Measurements from ENCODE around the gene C10orf62.
"Not testable (repeated sequence)": the region's sequence is repeated elsewhere in the genome, so short reads cannot be mapped to it uniquely, and the experiment has no call there.

Gene C10orf62, protein sequence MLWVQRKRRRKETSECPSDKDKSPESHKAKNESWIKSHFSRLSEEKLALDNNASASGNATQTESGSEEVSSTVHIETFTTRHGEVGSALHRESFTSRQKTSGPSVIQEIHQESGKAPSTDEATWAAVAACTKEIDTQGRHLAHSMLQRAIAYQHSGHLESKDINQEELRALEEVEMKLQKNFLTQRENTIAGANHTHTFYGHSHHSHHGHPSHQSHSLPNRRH

DNA sequence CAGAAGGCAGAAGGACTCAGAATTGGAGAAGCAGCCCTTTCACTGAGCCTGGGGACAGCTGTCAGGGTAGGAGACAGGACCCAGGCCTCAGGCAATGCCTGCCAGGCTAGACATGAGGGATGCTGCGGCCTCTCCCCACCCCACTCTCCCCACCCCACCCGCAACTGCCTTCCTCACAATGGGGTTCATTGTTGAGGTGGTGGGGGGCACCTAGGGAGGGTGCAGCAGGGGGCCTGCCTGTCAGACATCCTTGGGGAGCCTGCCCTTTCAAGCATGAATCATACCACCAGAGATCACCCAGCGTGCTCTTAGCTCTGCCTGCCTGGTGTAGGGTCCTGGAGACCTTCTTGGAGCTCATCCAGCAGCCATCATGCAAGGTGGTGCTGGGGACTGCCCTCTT, at the start of gene C10orf62:
C10orf62 (plus strand) TSS at position 243 of the 400 bp plus-strand sequence. CDS start 177 bp downstream, outside the sequence.
- no peak for DNase-seq

DNA sequence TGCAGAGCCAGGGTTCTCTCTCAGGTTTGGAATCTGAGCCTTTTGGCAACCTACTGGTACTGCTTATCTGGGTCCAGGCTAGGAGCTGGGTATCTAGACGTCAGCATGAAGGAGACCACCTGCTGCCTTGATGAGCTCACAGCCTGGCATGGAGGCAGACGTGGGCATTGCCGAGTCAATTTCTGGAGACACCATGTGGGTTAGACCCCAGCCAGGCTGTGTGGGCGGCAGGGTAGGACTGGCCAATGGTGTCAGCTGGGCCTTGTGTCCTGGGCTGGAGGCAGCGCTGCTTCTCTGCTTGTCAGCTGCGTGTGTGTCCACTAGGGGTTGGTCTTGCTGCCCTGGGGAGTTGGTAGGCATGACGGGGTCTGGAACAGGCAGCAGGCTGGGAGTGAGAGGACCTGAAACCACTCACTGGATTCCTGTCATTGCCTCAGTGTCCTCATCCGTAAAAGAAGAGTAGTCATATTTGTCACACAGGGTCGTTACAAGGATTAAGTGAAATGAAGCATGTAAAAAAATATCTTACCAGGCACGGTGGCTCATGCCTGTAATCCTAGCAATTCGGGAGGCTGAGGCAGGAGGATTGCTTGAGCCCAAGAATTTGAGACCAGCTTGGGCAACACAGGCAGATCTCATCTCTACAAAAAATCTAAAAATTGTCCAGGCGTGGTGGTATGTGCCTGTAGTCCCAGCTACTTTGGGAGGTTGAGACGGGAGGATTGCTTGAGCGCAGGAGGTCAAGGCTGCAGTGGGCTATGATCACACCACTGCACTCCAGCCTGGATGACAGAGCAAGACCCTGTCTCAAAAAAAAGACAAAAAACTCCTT, 48.6 kb upstream of the C10orf62 start:
- DNase-seq = no peak

DNA sequence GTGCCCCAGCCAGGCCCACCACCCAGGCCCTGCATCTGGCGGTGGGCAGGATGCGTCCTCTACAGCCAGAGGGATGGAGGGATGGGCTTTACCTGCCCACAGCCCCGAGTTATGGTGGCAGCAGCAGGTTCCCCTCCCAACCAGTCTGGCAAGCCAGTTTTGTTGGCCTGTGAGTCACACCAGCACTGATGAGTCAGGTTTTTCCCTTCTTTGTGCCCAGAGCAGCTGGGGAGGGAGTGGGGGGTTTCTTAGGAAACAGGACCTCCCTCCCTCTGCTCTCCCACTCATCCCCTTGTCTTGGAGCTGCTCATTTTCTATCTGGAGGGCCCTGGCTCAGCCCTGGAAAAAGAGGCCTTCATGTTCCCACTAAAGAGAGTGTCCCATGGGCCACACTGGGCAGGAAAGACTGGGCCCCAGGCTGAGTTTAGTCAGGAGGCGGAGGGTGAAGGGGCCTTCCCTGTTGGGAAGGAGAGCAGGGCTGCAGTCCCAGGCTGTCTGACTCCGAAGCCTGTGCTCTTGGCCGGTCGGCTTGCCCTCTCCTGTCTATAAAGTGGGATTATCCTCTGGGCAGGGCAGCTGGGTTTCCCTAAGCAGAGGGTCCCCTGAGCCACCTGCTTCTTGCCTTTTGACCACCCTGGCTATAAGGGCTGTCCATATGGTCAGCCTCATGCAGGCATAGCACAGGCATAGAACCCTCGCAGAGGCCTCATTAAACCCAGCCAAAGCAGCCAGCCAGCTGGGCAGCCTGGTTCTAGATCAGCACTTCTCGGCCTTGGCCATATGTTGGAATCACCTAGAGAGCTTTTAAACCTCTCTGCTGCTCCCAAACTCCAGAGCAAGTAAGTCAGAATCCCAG, 47.1 kb upstream of the C10orf62 start:
- peak; percentile 95 for DNase-seq

DNA sequence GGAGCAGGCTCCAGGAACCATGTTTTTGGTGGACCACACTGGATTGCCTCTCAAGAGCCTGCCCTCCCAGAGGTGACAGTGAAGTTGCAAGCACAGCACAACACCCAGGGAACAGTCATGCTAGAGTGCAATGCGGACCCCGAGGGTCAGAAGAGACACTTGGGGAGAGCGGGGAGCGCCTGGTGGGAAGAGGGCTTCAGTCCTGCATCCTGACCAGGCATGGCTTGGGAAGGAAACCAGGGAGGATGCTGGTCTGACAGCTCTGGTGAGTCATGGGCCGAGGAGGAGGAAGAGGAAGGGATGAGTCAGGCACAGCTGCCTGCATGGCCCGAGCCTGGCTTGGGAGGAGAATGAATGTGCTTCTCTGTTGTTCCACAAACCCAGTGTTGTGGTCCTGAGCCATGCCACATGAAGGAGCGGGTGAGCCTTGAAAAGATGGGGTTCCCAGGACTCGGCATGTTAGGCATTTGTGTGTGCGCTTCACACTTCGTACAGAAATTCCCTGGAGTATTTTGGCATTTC, 46.4 kb upstream of the C10orf62 start:
- peak; percentile 97 for DNase-seq

DNA sequence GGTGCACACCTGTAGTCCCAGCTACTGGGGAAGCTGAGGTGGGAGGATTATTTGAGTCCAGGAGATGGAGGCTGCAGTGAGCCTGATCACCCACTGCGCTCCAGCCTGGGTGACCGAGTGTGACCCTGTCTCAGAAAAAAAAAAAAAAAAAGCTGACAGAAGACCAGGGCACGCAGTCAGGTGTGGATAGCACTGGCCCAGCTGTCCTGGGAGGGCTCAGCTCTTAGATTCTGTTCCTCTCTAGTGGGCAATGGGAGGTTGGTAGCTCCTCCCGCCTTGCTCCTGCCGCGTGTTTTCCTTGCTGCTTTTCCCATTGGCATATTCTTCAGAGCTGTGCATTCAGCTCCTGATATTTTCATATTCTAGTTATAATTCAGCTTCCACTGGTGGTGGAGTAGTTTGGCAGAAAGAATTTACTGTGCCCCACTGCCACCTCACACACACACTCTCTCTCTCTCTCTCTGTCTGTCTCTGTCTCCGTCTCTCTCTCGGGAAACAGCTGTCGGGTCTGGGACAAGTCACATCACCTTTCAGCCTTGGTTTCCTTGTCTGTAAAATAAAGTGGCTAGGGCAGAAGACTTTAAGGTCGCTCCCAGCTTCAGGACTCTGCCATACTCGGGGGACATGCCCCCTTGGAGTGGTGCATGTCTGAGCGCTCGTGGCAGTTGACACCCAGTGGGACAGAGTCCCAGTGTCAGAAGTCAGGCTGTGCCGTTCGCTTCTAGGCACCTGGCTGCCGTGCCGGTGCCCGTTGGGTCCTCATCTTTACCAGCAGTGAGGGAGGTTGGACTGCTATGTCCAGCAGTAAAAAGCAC, 42.9 kb upstream of the C10orf62 start:
- DNase-seq = no peak

DNA sequence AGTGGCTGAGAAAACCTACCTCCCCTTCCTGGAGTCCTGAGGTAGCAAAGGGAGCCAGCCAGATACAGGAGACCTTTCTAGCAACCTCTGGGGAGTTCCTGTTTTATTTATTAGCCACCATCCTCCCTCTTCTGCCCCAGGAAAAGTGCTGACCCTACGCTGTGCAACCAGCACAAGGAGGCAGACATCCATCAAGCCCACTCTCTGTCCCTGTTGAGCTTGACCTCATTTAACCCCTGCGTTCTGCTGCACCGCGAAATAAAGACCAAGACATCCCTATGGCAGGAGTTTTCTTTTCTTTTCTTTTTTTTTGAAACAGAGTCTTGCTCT, 42.3 kb upstream of the C10orf62 start:
- no peak for DNase-seq

DNA sequence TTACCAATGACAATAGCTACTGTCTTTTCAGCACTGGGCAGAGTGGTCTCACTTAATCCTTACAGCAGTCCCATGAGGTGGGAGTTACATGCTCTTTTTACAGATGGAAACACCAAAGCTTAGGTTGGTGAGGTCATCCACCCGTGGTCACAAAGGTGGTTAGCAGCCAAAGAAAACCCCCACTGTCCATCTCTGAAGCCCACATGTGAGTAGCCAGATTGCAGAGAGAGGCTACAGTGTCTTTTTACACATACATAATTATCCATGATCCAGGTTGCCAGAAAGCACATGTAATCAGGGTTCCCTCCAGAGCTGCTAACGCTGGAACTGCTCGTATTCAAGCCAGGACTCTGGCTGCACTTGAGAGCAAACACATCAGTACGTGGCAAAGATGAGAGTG, 41.6 kb upstream of the C10orf62 start:
- no peak for DNase-seq

DNA sequence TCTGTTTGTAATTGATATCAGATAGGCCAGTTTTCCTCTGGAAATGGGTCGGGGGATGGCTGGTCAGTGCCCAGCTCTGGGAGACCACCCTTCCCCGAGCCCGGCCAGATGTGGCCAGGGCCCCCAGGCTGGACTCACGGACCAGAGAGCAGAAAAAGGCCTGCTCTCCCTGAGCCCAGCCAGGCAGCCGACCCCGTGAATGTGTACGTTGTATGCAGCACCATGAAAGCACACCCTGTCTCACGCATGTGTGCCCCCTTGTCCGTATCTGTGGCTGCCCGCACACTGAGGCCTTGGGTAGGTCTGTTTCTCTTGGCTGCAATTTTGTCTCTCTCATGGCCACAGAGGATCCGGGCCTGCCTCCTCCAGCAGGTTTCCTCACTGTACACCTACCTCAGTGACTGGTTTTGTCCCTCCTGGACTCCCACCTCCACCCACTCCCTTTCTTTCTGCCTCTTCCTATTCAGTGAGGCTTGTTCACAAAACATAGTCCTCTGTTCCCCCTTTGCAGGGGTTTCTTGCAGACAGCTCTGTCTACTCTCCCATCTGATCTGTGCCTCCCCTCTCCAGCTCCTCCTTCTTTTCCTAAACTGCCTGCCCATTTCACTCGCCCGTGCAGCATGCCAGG, 40.6 kb upstream of the C10orf62 start:
- DNase-seq = no peak

DNA sequence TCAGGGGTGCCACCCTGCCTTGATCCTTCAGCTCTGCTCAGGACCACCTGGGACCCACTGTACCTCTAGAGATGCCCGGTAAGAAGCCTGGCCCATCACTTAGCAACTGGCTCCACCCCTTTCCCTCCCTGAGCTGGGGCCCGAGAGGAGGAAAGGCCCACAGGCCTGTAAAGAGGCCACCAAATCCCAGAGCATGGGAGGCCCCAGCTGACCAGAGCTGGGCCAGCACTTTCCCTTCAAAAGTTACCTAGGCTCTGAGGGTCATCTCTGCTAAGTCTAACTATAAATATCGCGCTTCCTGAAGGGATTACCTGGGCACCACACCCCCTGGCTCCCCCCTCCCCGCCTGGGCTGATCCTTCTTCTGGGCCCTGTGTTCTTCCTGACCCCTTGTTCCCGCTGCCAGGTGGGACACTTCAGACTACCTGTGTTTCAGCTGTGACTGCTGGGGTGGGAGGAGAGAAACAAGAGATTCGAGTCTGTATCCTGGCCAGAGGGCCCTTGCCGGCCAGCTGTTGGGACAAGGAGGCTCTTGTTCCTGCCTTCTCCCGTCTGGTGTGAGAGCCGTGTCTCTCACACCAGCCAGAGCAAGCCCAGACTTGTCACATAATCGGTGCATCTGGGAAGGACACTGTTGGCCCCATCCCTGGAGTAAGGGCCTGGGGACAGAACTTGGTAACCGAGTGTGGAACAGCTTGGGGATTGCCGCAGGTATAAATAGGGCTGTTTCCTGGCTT, 39.8 kb upstream of the C10orf62 start:
- DNase-seq = no peak

DNA sequence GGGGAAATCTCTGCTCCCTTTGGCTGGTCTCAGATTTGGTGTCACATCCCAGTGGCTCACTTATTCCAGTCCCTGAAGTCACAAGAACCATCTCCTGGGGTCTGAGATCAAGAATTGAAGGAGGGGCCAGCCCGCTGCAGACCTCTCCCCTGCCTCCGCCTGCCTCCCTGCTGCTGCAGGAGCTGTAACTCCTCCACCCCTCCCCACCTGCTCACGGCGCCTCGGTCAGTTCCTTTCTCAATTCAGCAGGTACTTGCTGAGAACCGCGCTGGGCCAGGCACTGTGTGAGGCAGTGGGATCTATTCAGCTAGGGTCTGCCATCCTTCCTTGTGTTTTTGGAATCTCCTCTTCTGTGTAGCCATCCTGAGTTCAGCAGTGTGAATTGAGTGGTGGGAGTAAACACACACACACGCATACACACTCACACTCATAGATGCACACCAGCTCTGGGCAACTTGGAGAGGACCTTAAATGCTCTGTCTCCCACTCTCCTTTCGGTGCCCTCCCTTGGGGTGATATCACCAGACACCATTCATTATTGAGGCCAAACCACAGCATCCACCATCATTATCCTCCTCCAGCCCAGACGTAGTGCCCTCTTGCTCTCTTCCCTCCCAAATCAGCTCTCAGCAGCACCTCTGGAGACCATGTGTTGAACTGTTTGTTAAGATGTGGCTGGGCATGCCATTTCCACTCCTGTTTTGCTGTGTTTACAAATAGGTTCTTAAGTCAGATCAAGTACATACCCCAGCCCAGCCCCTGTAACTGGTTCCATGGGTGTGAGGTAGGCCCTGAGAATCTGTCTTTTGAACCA, 39.0 kb upstream of the C10orf62 start:
- DNase-seq = no peak

DNA sequence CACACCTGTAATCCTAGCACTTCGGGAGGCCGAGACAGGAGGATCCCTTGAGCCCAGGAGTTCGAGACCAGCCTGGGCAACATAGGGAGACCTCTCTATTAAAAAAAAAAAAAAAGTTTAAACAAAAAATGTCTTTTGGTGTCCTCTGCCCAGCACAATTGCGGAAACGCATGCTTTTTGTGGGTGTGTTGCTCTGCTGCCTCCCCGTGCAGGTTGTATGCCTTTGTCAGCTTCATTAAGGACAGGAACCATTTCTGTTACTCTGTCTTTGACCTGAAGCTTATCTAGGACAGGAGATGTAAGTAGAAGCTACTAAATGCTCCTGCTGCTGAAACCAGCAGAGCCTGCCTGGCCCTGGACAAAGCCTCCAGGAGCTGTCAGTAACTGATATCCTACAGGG, 38.2 kb upstream of the C10orf62 start:
- no peak for DNase-seq

DNA sequence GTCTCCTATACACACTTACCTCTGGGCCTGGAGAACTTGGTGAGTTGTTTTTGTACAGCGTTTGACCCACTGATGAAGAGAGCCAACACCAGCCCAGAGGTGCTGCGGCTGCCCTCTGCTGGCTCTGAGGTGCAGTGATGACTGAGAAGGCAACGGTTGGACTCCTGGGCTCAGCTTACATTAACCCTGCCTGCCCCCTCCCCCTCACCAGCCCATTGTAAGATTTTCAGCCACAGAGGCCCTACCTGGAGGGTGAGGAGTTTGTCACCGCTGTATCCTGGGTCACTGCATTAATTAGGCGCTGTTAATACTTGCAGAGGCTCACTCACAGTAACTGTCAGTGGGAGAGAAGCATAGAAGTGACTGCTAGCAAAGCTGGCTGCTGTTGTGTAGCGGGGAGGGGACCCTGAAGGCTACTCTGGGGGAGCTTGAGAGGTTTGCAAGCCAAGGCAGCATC, 35.9 kb upstream of the C10orf62 start:
- peak; percentile 67 for DNase-seq

DNA sequence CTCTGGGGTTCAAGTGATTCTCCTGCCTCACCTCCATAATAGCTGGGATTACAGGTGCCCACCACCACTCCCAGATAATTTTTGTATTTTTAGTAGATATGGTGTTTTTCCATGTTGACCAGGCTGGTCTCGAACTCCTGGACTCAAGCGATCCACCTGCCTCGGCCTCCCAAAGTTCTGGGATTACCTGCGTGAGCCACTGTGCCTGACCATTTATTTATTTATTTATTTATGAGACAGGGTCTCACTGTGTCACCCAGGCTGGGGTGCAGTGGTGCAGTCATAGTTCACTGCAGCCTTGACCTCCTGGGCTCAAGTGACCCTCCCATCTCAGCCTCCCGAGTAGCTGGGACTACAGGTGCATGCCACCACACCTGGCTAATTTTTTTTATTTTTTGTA, 35.2 kb upstream of the C10orf62 start:
- not testable (repeated sequence) for DNase-seq

DNA sequence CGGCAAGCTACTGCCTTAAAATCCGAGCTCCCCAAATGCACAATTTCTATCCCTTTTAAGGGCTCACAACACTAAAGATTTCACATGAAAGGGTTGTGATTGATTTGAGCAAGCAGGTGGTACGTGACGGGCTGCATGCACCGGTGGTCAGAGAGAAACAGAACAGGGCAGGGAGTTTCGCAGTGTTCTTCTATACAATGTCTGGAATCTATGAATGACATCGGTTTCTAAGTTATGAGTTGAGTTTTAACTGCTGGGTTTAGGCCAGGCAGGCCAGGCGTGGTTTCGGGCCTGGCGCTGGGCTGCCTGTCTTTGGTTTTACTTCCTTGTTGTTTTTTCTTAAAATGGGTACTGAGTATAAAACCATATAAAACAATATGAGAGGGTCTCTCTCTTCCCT, 34.0 kb upstream of the C10orf62 start:
- not testable (repeated sequence) for DNase-seq

DNA sequence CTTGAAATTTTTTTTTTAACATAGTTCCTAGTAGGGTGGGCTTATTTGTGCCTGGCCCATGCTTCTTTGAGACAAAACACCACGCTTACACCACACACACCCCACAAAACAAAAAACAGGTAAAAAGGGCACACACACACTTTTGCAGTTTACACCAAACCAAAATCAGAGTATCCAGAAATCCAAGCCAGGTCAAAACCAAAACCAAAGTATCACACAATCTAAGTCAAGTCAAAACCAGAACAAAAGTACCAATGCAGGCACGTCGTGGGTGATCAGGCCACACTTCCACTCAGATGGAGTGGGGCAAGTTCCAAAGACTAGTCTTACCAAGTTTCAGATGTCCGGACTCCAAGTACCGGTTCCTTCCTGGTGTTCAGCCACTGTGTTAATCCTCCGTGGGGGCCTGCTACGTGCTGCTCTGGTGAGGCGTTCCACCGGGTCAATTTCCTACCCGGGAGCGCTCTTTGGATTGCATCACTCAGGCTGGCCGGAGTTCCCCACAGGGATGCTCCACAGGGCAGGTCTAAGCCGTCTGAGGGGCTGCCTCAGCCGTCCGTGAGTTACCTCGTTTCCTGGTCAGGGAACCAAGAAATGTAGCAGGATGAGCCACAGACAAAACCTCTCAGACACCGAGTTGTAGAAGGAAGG, 28.7 kb upstream of the C10orf62 start:
- not testable (repeated sequence) for DNase-seq

DNA sequence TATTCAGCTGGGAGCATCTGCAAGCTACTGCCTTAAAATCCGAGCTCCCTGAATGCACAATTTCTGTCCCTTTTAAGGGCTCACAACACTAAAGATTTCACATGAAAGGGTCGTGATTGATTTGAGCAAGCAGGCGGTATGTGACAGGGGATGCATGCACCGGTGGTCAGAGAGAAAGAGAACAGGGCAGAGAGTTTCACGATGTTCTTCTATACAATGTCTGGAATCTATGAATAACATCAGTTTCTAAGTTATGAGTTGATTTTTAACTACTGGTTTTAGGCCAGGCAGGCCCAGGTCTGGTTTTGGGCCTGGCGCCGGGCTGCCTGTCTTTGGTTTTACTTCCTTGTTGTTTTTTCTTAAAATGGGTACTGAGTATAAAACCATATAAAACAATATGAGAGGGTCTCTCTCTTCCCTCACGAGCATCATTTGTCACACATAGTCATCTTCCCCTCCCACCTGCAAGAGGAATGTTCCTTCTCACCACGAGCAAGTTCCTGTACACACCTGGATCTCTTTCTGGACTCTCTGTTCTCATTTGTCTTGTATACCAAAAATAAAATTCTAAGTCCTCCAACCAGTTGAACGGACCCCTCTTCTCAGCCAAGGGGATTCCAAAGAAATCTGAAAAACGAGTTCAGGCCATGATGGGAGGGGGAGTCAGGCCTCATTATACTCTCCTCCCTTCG, 28.0 kb upstream of the C10orf62 start:
- not testable (repeated sequence) for DNase-seq

DNA sequence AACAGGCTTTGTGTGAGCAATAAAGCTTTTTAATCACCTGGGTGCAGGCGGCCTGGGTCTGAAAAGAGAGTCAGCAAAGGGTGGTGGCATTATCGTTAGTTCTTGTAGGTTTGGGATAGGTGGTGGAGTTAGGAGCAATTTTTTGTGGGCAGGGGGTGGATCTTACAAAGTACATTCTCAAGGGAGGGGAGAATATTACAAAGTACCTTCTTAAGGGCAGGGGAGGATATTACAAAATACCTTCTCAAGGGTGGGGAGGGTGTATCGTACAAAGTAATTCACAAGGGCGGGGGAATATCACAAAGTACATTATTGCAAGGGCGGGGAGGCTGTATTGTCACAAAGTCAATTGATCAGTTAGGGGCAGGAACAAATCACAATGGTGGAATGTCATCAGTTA, 27.2 kb upstream of the C10orf62 start:
- not testable (repeated sequence) for DNase-seq

DNA sequence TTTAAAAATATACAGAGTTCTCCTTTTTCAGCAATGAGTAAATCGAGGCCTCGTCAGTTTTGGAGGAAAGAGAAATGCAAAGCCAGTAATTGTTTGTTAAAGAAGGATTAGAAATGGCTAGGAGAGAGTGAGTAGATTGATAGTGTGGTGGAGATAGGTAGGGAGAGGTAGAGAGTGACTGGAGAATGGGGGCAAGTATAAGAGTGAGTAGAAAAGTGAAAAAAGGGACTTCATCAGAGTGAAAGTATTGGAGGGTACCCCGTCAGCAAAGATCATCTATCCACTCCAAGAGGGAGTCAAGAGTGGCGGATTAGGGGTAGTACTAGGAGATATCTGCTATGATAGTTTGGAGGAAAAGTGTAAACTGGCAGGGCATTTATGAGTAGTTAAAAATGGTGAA, 26.2 kb upstream of the C10orf62 start:
- DNase-seq = no peak

DNA sequence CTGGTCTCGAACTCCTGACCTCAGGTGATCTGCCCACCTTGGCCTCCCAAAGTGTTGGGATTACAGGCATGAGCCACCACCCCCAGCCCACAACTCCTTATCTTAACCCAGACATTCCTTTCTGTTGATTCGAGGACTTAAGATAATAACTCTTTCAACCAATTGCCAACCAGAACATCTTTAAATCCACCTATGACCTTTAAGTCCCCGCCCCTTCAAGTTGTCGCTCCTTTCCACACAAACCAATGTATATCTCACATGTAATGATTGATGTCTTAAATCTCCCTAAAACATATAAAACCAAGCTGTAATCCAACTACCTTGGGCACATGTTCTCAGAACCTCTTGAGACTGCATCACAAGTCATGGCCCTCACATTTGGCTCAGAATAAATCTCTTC, 24.7 kb upstream of the C10orf62 start:
- no peak for DNase-seq

Data from fibroblast of upper back skin (primary cell).